Measurements from ENCODE around the gene PEBP1.

PEBP1 gene

DNA sequence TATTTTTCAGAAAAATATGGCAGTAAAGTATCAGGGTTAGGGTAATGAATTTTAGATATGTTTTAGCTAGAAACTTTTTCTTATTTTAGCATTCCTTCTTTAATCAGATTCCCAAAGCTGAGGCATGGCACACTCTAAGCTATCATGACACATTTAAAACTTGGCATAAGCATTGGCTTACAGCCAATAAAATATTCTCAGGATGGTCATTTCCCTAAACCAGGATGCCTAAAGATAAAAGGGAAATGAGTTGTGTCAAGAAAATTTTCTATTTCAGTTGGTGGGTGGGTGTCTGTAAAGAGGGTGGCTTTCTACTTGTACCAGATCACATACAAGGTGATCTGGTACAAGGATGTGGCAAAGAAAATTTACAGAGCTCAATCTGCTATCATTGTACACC, 47.8 kb downstream of the PEBP1 start:
- no peak for DNase-seq (ENCODE audit: low spot score)
- TF ChIP-seq, protein P1, sequence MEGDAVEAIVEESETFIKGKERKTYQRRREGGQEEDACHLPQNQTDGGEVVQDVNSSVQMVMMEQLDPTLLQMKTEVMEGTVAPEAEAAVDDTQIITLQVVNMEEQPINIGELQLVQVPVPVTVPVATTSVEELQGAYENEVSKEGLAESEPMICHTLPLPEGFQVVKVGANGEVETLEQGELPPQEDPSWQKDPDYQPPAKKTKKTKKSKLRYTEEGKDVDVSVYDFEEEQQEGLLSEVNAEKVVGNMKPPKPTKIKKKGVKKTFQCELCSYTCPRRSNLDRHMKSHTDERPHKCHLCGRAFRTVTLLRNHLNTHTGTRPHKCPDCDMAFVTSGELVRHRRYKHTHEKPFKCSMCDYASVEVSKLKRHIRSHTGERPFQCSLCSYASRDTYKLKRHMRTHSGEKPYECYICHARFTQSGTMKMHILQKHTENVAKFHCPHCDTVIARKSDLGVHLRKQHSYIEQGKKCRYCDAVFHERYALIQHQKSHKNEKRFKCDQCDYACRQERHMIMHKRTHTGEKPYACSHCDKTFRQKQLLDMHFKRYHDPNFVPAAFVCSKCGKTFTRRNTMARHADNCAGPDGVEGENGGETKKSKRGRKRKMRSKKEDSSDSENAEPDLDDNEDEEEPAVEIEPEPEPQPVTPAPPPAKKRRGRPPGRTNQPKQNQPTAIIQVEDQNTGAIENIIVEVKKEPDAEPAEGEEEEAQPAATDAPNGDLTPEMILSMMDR (IDR thresholded peaks at IDR 0.05; ENCODE audit: extremely low read depth, missing control alignments): no peak

DNA sequence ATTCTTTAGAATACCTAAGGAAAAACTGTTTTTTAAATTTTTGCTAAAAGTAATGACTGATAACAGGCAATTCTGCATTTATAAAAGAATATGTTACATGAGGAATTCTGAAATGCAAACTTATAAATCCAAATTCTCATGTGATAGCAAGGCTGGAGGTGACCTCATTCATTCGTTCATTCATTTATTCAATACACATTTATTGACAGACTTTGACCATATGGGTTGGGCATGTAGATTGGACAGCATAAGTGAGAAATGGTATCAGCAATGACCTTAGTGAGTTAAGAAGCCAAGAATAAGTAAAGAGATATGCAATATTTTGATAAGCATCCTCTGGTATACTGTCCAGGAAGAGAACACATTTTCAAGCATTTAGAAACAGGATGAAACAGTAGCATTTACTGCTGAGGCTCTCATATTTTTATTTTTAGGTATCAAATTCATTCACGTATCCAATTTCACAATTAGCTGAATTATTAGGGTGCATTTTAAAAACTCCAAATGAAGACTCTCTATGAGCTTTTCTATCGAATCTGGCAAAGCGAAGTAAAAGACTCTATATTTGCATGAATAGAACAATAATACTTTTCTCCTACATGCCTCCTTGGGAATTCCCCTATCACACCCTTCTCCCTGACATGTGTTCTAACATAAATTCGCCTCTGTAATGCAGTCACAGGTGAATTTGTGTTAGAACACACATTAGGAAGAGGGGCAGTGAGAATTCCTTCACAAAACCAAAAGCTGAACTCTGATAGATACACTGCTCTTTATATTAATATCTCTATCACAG, 49.9 kb downstream of the PEBP1 start:
- DNase-seq (ENCODE audit: low spot score): no peak
- TF ChIP-seq, protein P1 (IDR thresholded peaks at IDR 0.05; ENCODE audit: extremely low read depth, missing control alignments): no peak

DNA sequence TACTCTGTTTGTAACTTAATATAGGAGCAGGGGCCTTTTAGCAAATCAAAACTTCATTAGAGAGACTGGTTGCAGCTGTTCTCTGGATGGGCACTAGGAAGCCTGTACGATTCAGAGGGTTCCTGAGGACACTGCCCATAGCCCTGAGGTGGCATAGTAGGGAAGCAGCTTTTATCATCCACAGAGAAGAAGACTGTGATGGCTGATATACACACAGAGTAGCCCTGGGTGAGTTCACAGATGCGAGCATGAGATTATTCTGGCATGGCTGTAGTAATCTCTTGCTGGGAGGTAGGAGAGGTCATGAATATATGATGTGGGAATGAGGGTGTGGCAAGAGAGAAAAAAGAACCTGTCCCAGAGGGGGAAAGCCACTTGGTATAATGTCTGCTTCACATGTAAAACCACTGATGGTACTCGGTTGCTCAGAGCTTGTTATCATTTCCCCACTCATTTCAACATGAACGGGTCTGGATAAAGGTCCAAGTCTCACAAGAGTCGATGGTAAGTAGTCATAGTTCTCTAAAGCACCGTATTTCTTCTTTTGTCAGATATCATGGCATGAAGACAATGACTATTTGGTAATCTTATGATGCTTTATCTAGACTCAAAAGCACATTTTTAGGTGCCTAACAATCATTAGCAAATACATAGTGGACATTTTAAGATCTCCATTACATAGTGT, 52.0 kb downstream of the PEBP1 start:
- TF ChIP-seq, protein P1 (IDR thresholded peaks at IDR 0.05; ENCODE audit: extremely low read depth, missing control alignments): no peak
- DNase-seq (ENCODE audit: low spot score): no peak

DNA sequence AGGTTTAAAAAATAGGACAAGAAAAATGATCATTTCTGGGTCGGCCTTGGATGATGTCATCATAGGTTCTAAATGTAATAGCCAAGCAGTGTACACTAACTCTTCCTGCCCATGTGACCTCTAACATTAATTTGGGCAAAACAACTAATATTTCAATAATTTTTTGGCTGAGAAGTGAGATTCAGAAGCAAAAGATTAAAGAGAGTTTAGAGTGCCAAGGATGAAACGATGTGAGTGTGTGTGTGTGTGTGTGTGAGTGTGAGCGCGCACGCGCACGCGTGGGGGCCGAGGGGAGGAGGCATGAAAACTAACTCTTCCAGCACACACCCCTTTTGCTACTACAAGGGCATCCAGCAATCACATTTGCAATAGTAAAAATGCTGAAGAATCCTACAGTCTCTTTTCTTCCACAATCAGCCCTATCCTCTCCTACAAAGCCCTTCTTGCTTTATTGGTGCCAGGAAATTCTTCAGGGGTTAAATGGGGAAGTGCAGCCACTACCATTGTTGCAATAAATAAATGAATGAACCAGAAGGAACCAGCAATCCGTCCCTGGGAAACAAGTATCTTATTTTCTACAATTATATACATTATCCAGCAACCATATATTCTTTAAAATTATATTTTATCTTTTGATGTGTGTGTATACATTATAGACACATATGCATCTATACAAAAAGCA, 52.9 kb downstream of the PEBP1 start:
- no peak for DNase-seq (ENCODE audit: low spot score)
- TF ChIP-seq, protein P1 (IDR thresholded peaks at IDR 0.05; ENCODE audit: extremely low read depth, missing control alignments): no peak

DNA sequence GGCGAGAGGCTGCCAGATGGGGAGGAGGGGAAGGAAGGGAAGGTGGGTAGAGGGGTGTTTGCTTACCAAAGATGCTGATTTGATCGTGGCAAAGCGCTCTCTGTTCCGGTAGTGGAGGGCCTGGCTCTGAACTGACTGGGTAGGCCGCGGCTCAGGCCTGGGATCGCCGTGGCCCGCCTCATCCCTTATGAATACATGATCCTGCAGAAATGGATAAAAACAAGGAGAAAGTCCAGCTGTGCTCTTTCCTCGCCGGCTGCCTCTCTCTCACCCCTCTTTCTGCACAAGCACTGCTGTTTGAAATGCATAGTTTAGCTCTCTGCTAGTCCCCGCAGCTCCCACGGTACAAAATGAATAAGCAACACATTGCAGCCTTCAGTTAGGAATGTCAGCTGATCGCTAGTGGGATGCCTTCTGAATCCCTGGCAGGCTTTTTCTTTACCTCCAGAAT, 53.8 kb downstream of the PEBP1 start:
- TF ChIP-seq, protein P1 (IDR thresholded peaks at IDR 0.05; ENCODE audit: extremely low read depth, missing control alignments): no peak
- no peak for DNase-seq (ENCODE audit: low spot score)

DNA sequence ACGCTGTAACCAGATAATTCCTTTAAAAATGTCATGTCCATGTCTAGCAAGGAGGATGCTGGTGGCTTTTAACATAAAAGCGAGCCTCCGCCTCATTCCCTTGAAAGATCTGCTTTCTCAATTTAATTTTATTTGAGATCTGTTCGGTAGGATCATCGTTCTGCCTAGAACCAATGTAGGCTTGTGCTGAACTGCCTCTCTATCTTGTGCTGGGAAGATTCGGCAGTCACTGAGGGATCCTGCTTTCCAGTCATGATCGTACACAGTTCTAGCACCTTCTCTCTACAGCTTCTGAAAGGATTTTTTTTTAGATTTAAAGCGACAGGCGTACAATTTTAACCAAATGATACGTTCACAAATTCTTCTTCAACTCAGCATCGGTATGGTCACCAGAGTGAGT, 54.3 kb downstream of the PEBP1 start:
- DNase-seq (ENCODE audit: low spot score): no peak

More for the DNA sequence above, 54.3 kb downstream of the PEBP1 start:
- TF ChIP-seq, protein P1 (IDR thresholded peaks at IDR 0.05; ENCODE audit: extremely low read depth, missing control alignments): no peak

Data from GM20000 (cell line).